T-helper 1 cell treated with Interleukin-12 subunit alpha and Interleukin-12 subunit beta and Interleukin-4 antibody, amounts not matched to agents 30 ng/mL and 1 ng/mL, for 36 hours (primary cell): ENCODE data around the gene NTF4. TPM values are rescaled to one million over a fixed set of nuclear protein-coding genes. Genes with fewer than 3 reads are reported as not detected.
"Not testable (repeated sequence)": the region's sequence is repeated elsewhere in the genome, so short reads cannot be mapped to it uniquely, and the experiment has no call there.

Source experiments
- intact Hi-C: fragments of 100-400 bp; cut with micrococcal nuclease; formaldehyde crosslinking; loops from one replicate; pipeline ENCODE4 v1.15.1; 2024
- total RNA-seq: library from RNA; stranded (reverse); gene quantifications from 2 replicates; pipeline ENCODE4 v1.2.3, GENCODE V29; 2022

The NTF4 gene
- total RNA-seq, 1 donor from 2014 or later: not detected

GRCh38 chr19:49058562-49058961, 6.1 kb downstream of the NTF4 start:
- intact Hi-C loops: loop anchor here (5.0 kb wide), 1 partner anchor 41 kb away; the partner anchor contains the start of gene LHB

GRCh38 chr19:49057636-49058234, 6.9 kb downstream of the NTF4 start, which contains the start of gene CGB7:
TSS of gene CGB7 (minus strand) at chr19:49057749. CDS start at chr19:49055375, 2,374 bp downstream.
- intact Hi-C loops: loop anchor here (5.0 kb wide), 1 partner anchor 40 kb away; the partner anchor contains the start of gene LHB

- intact Hi-C loops: loop anchor here (5.0 kb wide), 1 partner anchor 40 kb away; the partner anchor contains the start of gene LHB
Observed at GRCh38 chr19:49056902-49057596, 7.6 kb downstream of the NTF4 start.

GRCh38 chr19:49056101-49056901, 8.3 kb downstream of the NTF4 start:
- intact Hi-C loops: loop anchor here (5.0 kb wide), 1 partner anchor 39 kb away; the partner anchor contains the start of gene LHB

- intact Hi-C loops: not testable (repeated sequence)
Observed at GRCh38 chr19:49050376-49051033, 14.1 kb downstream of the NTF4 start.

GRCh38 chr19:49049834-49050233, 14.8 kb downstream of the NTF4 start:
- intact Hi-C loops: not testable (repeated sequence)

- intact Hi-C loops: not testable (repeated sequence)
Observed at GRCh38 chr19:49049011-49049410, 15.6 kb downstream of the NTF4 start, which contains the start of gene CGB8. TSS of gene CGB8 (minus strand) at chr19:49049111. CDS start at chr19:49048739, 372 bp downstream.

- intact Hi-C loops: not testable (repeated sequence)
Observed at GRCh38 chr19:49043548-49043947, 21.1 kb downstream of the NTF4 start, which contains the start of gene CGB5. TSS of gene CGB5 (plus strand) at chr19:49043848. CDS start at chr19:49044210, 362 bp downstream.

- intact Hi-C loops: not testable (repeated sequence)
Observed at GRCh38 chr19:49042666-49043065, 22.0 kb downstream of the NTF4 start.

- intact Hi-C loops: no loop called here
Observed at GRCh38 chr19:49042177-49042576, 22.4 kb downstream of the NTF4 start.

- intact Hi-C loops: not testable (repeated sequence)
Observed at GRCh38 chr19:49039736-49040135, 24.9 kb downstream of the NTF4 start.

- intact Hi-C loops: not testable (repeated sequence)
Observed at GRCh38 chr19:49038557-49039276, 25.9 kb downstream of the NTF4 start.

- intact Hi-C loops: not testable (repeated sequence)
Observed at GRCh38 chr19:49038111-49038510, 26.5 kb downstream of the NTF4 start.

- intact Hi-C loops: not testable (repeated sequence)
Observed at GRCh38 chr19:49036815-49037214, 27.8 kb downstream of the NTF4 start, which contains the start of gene CGB1. TSS of gene CGB1 (minus strand) at chr19:49036895. CDS start at chr19:49036711, 184 bp downstream.

GRCh38 chr19:49031642-49032301, 32.8 kb downstream of the NTF4 start, which contains the start of gene CGB2:
TSS of gene CGB2 (plus strand) at chr19:49031890. CDS start at chr19:49032096, 206 bp downstream.
- intact Hi-C loops: not testable (repeated sequence)

GRCh38 chr19:49030323-49030722, 34.3 kb downstream of the NTF4 start:
- intact Hi-C loops: not testable (repeated sequence)

- intact Hi-C loops: not testable (repeated sequence)
Observed at GRCh38 chr19:49029749-49030148, 34.9 kb downstream of the NTF4 start.

GRCh38 chr19:49028686-49029085, 35.9 kb downstream of the NTF4 start:
- intact Hi-C loops: not testable (repeated sequence)

GRCh38 chr19:49025599-49025998, 39.0 kb downstream of the NTF4 start:
- intact Hi-C loops: not testable (repeated sequence)
